Activated T-cell treated with anti-CD3 and anti-CD28 coated beads, Interleukin-2, amount 50 U/mL, for 1 hour (primary cell): Measurements from ENCODE around the gene FAM107B.

Source experiments
- DNase-seq: peaks from one replicate; pipeline ENCODE4 v3.0.0-alpha.2; 2020

The FAM107B gene

DNA sequence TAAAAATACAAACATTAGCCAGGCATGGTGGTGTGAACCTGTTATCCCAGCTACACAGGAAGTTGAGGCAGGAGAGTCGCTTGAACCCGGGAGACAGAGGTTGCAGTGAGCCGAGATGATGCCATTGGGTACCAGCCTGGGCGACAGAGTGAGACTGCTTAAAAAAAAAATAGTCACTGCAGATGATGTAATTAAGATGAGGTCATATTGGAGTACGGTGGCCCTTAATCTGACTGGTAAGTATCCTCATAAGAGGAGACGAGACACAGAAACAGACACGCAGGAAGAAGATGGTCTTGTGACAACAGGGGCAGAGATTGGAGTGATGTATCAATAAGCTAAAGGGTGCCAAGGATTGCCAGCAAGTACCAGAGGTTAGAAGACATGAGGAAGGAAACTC is 156.0 kb downstream of the FAM107B start:
- no peak for DNase-seq

DNA sequence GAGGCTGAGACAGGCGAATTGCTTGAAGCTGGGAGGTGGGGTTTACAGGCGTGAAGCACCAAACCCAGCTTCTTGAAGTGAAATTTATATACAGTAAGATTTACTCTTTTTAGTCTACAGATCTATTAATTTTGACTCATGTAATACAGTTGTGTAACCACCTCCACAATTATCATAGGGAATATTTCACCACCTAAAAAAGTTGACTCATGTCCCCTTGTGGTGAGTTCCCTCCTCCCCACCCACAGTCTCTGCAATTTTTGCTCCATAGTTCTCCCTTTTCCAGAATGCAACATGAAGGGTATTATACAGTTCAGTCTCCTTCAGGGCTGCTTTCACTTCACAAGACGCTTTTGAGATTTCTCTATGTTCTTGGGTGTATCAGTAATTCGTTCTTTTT is 156.8 kb downstream of the FAM107B start:
- DNase-seq, result no peak

DNA sequence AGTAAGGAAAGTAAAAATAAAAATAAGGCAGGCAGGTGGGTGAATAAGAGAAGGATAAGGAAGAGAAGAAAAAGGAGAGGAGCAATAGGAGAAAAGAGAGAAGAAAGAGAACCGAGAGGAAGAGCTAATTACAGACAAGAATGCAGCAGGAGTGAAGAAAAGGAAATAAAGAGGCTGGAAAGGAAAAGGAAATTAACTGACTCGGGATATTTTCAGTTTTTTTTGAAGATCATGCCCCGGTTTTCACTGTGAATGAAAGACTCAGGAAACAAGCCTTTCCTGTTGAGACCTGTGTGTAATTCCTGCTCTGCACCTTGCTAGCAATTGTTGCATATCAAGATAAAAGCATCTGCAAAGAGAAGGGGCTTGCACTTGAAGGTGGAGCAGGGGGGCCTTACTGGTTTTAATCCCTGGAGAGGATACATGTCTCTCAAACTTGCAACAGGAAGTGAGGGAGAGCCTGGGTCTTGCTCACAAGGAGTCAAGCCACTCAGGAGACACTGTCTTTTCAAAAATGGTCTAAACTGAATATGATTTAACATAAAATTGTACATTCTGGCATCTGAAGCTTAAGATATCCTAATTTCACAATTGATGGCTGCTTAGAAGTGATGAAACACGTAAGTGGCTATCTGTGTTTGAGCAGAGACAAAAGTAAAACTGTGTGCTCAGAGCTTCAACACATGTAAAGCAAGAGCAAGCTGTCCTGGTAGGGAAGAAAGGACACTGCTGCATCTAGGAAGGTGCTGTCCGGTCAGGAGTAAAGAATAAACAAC is 157.6 kb downstream of the FAM107B start:
- DNase-seq, result no peak

DNA sequence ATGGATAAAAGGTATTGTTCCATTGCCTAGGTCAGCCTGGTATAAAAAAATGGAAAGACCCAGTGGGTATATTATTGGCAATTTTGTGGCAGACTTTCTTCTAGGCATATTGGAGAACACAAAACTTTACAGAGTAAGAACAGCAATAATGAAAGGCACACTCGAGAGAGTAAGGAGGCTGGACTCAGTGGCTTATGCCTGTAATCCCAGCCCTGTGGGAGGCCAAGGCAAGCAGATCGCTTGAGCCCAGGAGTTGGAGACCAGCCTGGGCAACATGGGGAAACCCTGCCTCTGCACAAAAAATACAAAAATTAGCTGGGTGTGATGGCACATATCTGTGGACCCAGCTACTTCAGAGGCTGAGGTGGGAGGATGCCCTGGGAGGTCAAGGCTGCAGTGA is 158.2 kb downstream of the FAM107B start:
- DNase-seq, result no peak

DNA sequence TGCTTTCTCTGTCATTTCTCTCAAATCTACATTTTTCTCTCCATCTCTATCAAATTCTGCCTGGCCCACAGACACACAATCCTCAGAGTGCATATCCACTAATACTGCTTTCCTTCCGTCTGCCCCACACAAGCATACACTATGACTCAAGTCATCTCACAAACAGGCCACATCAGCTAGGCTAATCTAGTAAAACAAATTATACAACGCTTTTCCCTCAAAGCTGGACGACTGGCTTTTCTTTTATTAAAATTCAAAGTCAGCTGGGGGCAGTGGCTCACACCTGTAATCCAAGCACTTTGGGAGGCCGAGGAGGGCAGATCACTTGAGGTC is 161.1 kb downstream of the FAM107B start:
- DNase-seq, result no peak

DNA sequence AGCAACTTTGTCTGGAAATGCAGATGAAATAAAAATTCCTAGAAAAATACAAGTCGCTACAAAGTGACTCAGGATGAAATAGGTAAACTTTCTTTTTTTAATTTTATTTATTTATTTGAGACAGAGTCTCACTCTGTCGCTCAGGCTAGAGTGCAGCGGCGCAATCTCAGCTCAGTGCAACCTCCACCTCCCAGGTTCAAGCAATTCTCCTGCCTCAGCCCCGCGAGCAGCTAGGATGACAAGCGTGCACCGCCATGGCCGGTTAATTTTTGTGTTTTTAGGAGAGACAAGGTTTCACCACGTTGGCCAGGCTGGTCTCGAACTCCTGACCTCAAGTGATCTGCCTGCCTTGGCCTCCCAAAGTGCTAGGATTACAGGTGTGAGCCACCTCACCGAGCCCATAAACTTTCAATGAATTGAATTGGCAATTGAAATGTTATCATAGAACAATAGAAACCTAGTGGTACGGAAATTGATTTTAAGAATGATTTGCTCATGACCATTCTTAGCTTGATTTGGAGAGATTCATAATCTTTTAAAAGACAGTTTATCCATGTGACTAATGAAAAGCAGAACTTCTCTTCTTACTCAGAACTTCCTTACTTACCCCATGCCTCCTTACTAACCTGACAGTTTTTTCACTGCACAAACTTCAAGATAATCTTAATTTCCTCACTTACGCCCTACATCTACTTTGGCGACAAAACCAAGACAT is 161.7 kb downstream of the FAM107B start:
- no peak for DNase-seq

- no peak for DNase-seq
Measured at GRCh38 chr10:14611968-14612693, 162.6 kb downstream of the FAM107B start.

- DNase-seq, result no peak
Measured at GRCh38 chr10:14609178-14609577, 165.5 kb downstream of the FAM107B start.

GRCh38 chr10:14608381-14609001 is 166.2 kb downstream of the FAM107B start:
- DNase-seq, result no peak

- no peak for DNase-seq
Measured at GRCh38 chr10:14606633-14607032, 168.1 kb downstream of the FAM107B start.

DNA sequence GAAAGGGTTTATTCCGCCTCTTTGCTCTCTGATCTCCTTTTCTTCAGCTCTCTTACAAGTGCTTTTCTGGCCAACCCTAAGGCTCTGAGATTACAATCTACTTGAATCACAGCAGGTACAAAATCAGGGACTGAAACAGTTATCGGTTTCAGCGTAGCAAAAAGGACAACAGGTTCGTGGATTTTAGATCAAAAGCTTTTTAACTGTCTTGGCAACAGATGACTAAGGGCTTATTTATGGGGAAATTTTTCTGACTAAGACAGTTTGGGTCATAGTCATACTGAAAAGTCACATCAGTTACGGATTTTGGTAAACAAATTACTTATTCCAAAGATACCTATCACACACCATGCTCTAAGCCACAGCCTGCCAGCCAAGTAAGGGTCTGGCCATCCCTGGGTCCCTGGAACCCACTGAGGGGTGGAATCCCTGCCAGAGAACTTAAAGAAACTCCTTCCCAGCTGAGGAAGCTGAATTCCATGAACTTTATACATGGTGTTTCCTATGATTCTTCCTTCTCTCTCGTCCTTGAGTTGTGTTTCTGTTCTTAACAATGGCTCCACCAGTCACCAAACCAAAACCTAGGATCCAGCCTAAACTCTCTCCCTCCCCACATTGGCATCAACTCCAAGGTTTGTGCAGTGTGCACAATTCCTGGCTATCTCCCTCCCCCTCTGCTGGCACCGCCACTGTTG is 169.3 kb downstream of the FAM107B start:
- DNase-seq, result no peak

DNA sequence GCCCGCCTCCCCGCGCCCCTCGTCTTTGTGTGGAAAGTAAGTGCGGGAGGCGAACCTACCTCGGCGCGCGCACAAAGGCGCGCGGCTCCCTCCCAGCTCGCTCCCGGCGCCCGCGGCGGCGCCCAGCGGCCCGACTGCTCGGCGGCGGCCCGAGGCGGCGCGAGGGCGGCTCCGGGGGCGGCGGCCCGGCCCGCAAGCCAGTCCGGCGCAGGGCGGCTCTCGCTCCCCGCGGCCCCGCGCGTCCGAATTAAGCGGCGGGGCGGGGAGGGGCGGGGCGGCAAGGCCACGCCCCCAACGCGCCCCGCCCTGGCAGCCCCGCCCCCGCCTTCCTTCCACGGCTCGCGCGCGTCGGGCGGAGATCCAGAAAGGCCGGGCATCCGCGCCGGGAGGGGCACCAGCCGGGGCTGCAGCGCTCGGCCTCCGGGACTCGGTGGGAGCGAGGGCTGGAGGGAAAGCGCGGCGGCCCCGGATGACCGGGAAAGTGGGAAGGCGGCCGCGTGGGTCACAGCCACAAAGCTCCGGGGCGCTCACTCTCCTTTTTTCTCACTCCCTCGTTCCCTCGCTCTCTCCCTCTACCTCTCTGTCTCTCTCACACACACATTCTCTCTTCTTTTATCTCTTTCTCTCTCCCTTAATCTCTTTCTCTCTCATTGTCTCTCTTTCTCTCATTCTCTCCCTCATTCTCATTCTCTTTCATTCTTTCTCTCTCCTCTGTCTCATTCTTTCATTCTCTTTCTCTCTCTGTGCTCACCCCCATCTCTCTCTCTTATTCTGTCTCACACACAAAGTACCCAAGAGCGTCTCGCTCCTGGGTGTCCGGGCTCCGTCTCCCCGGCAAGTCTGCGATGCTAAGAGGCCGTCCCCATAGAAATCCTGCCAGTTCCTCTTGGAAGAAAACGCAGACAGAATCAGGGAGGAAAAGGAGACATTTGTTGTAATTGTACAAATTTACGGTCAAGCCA is 170.2 kb downstream of the FAM107B start:
- peak; percentile 79 for DNase-seq

- no peak for DNase-seq
Measured at GRCh38 chr10:14603534-14604102, 171.1 kb downstream of the FAM107B start.

DNA sequence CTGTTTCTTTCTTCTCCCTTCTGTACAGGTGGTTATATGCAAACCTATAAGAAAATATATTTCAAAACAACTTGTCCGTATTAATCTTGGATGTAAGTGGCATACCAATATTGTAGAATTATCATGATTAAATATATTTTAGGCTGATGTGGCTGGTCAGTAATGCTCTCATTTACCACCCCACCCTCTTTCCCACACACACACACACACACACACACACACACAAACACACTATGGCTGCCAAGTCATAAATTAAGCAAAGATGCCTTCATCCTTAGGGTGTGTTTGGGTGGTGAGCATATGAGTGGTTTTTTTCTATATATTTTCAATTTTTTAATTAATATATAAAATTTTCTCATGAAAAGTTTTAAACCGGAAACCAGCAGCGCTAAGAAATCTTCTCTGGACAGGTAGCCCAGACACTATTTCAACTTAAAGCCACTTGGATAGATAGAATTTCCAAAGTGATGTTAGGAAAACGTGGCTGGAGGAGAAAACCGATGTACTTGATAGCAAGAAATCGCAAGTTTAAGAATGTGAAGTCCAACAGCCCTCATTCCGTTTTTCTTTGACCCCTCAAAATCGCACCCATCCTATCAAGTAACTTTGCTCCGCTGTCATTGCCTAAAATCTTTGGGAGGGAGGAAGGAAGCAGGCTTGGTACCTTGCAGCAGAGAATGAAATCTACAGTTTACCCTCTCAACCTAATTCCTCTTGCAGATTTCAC is 171.7 kb downstream of the FAM107B start:
- no peak for DNase-seq

DNA sequence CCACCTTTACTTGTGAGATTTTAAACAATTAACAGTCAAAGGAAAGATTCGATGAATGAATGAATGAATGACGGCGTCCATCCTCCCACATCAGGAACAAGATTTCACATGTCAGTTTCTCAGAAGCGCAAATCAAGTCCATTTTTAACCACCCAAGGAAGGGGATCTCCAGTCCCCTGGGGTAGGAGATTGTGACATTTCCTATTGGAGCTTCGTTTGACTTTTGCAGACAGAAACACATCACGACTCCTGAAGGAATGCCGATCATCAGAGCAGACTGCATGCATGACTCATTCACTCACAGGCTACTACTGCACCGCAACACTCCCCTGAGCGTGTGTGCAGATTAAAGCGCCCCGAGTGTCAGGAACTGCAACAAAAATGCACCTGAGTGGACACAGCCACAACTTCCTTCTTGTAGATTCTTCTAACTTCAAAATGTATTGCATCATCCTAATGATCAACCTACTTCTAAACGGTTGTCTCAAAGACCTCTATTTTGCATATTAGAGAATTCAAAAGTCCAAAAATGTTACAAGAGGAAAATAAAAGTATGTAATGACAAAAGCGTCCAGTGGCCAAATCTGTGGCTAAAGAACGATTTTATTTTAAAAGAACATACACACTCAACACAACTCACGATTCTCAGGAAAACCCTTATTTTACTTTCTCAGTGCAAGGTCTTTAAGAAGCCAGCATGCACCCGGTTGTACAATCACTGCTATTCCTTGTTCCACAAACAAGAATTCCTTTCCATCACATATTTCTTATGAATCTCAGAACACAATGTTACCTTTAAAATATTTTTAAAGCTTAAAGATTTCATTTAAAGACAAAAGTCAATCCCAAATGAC is 172.6 kb downstream of the FAM107B start:
- DNase-seq, result peak; percentile 61

DNA sequence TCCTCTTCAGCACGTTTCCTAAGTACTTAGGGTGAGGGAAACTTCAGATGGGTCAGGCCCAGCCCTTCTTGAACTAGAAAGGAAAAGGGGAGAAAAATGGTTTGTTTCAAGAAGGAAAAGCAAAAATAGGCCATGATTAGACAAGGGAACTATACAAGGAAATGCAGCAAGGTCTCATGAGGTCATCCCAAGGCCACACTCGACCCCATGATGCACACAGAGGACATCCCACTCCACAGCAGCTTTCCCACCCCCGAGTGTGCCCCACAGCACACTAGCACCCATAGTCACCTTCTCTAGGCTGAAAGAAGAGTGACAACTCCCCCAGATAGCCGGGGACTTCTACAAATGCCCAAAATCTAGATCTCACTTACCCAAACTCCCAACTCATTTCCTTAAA is 173.4 kb downstream of the FAM107B start:
- no peak for DNase-seq

GRCh38 chr10:14600065-14600464 is 174.6 kb downstream of the FAM107B start:
- no peak for DNase-seq

GRCh38 chr10:14598809-14599764 is 175.6 kb downstream of the FAM107B start:
- no peak for DNase-seq
